Uterus (tissue), 4 donors: ENCODE measurements around the gene PRPF38B. TPM values are rescaled to one million over a fixed set of nuclear protein-coding genes. Genes with fewer than 3 reads are reported as not detected.
"Not testable (repeated sequence)": the region's sequence is repeated elsewhere in the genome, so short reads cannot be mapped to it uniquely, and the experiment has no call there.

Experiments
- DNase-seq, 2 donors: peaks; one replicate each; pipeline ENCODE4 v3.0.0-alpha.2; 2019 to 2020
- H3K27ac ChIP-seq, 2 donors: fragments of 200-600 bp; sonication (generic); 1 replicate in 1 of 2; 2 replicates in 1 of 2; pipeline ENCODE4 v1.5.1; 2016 to 2018
- H3K27me3 ChIP-seq, 2 donors: fragments of 200-600 bp; sonication (generic); one replicate each; pipeline ENCODE4 v1.5.1; 2018 to 2019; ENCODE audit warnings: control low read depth in 1 of 2
- H3K36me3 ChIP-seq, 2 donors: fragments of 200-600 bp; sonication (generic); one replicate each; pipeline ENCODE4 v1.5.1; 2019; ENCODE audit warnings: control low read depth in 1 of 2
- H3K4me1 ChIP-seq, 2 donors: fragments of 200-600 bp; sonication (generic); one replicate each; pipeline ENCODE4 v1.5.1; 2018 to 2019; ENCODE audit warnings: control low read depth in 1 of 2
- H3K4me3 ChIP-seq, 2 donors: fragments of 200-600 bp; sonication (generic); 1 replicate in 1 of 2; 2 replicates in 1 of 2; pipeline ENCODE4 v1.5.1; 2018 to 2019; ENCODE audit warnings: mild to moderate bottlenecking in 1 of 2
- H3K9me3 ChIP-seq, 2 donors: fragments of 200-600 bp; sonication (generic); one replicate each; pipeline ENCODE4 v1.5.1; 2019; ENCODE audit warnings: control low read depth in 1 of 2
- POLR2A ChIP-seq, 2 donors: fragments of 450-650 bp; IDR thresholded peaks; one replicate each; pipeline ENCODE4 v1.6.1; 2016; ENCODE audit warnings: antibody characterized with exemption in 2 of 2, mild to moderate bottlenecking in 1 of 2, moderate library complexity in 1 of 2
- intact Hi-C: fragments of 100-400 bp; cut with DNase I; formaldehyde crosslinking; loops from one replicate; pipeline ENCODE4 v1.15.1; 2023; ENCODE audit warnings: low total_unique reads
- total RNA-seq, 4 donors: library from RNA; depleted of rRNA in 3 of 4; stranded (reverse); fragments of >200 nt in 3 of 4; gene quantifications; one replicate each; pipeline versions ENCODE4 v1.1.0 to v1.2.4, GENCODE V29; 2014 to 2023
- TF ChIP-seq, protein P1 (sequence below), 4 experiments: fragments of 200-600 bp in 2 of 4; fragments of 450-650 bp in 2 of 4; sonication (generic) in 2 of 4; IDR thresholded peaks; one replicate each; pipeline ENCODE4 v1.5.1; 2016 to 2019; ENCODE audit warnings: antibody characterized with exemption in 4 of 4, mild to moderate bottlenecking in 2 of 4, moderate library complexity in 1 of 4
- donor health status: DM: yes; HTN: yes; CAD: no.

Gene PRPF38B
- total RNA-seq, 4 donors from 2014 or later = 6.7 to 40.0 (median 29.1) TPM

DNA sequence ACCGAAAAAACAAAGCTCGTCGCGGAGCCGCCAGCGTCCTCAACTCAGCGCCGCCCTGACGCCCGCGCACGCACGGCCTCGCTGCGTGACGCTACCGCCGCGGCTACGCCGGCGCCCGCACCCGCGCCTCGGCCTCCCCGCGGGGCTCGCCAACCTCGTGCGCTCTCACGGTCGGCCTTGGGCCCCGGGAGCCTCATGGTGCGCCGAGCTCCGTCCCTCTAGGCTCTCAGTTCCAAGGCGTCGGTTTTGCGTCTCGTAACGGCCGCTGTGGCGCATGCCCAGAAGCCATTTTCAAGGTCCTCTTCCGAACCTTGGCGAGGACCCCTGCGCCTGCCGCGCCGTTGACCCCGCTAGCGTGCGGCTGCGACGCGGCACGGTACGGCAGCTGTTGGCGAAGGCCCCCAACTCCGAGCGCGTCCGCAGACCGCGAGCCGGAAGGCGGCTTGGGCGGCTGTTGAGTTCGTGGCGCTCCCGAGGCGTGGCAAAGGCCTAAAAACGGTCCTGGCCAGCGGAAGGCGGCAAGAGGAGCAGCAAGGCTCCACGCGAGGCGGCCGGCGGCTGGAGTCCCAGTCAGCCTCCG lies 31.0 kb upstream of the PRPF38B start, which contains the start of gene HENMT1:
HENMT1 (minus strand) TSS at position 64 of the 580 bp plus-strand sequence. CDS start 1,209 bp downstream, outside the sequence.
- Histone ChIP-seq H3K9me3 (no peaks in the 10 kb centered on the region), H3K4me3 (peak within 1 kb of the TSS; percentile 55 to 76), H3K27ac (peak within 1 kb of the TSS; percentile 86 to 90), H3K36me3 (no peaks in the 10 kb centered on the region), H3K27me3 (no peaks in the 10 kb centered on the region), H3K4me1 (no peaks in the 10 kb centered on the region)
- peak in 1 of 2 donors; percentile 23 for TF ChIP-seq POLR2A (IDR thresholded peaks at IDR 0.05)
- TF ChIP-seq, protein P1, sequence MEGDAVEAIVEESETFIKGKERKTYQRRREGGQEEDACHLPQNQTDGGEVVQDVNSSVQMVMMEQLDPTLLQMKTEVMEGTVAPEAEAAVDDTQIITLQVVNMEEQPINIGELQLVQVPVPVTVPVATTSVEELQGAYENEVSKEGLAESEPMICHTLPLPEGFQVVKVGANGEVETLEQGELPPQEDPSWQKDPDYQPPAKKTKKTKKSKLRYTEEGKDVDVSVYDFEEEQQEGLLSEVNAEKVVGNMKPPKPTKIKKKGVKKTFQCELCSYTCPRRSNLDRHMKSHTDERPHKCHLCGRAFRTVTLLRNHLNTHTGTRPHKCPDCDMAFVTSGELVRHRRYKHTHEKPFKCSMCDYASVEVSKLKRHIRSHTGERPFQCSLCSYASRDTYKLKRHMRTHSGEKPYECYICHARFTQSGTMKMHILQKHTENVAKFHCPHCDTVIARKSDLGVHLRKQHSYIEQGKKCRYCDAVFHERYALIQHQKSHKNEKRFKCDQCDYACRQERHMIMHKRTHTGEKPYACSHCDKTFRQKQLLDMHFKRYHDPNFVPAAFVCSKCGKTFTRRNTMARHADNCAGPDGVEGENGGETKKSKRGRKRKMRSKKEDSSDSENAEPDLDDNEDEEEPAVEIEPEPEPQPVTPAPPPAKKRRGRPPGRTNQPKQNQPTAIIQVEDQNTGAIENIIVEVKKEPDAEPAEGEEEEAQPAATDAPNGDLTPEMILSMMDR (IDR thresholded peaks at IDR 0.05) = no peak
- intact Hi-C loops = no loop called here
- peak; percentile 54 to 63 for DNase-seq

DNA sequence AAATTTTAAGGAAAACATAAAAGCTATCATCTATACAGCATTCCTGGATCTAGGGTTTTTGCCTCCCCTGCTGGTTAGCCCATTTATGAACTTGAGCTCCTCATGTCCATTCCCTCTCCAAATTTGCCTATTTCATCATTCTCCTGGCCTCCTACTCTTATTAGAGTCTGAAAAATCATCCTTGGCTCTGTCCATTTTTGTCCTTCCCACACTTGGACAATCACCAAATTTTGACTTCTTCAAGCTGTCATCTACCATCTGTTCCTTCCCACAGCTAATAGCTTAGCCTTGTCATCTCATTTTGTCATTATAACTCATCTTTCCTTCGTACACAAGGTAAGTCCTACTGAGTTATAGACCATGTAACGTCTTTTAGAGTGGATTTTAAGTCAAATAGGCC lies 29.0 kb upstream of the PRPF38B start:
- Histone ChIP-seq H3K27ac (no peak overlapping the region), H3K4me3 (no peak overlapping the region), H3K27me3 (no peaks in the 10 kb centered on the region), H3K4me1 (no peaks in the 10 kb centered on the region), H3K36me3 (no peaks in the 10 kb centered on the region), H3K9me3 (no peaks in the 10 kb centered on the region)
- intact Hi-C loops = no loop called here
- TF ChIP-seq, protein P1 (IDR thresholded peaks at IDR 0.05) = no peak
- no peak for TF ChIP-seq POLR2A (IDR thresholded peaks at IDR 0.05)
- no peak for DNase-seq

DNA sequence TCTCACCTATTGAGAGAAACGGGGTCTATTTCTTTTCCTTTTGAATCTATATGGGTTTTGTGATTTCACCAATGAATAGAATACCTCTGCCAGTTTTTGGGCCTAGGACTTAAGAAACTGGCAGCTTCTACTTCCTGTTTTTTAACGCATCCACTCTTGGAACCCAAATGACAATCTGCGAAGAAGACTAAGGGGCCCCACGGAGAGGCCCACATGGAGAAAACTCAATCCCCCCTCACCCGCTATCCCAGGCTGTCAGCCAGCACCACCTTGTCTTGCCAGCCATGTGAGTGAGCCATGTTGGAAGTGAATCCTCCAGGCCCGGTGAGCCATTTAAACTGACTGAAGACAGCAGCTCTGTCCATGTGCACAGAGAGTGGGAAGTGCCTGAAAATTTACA lies 27.6 kb upstream of the PRPF38B start:
- intact Hi-C loops = no loop called here
- Histone ChIP-seq H3K36me3 (no peaks in the 10 kb centered on the region), H3K27me3 (no peaks in the 10 kb centered on the region), H3K4me3 (no peak overlapping the region), H3K9me3 (no peaks in the 10 kb centered on the region), H3K4me1 (no peaks in the 10 kb centered on the region), H3K27ac (no peak overlapping the region)
- no peak for DNase-seq
- TF ChIP-seq, protein P1 (IDR thresholded peaks at IDR 0.05) = no peak
- no peak for TF ChIP-seq POLR2A (IDR thresholded peaks at IDR 0.05)

DNA sequence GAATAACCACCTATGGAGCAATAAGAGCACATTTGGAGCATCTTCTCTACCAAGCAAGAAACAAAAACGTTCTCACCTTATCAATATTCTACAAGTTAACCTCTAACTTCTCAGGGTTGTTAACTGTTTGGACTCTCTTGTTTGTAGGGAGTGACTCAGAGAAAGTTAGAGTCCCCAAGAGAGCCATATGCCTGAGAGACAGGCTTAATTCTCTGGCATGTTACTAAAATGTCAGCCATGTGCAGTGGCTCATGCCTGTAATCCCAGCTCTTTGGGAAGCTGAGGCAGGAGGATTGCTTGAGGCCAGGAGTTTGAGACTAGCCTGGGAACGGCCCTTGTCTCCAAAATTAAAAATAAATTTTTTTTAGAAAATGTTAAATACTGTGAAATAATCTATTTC lies 27.0 kb upstream of the PRPF38B start:
- TF ChIP-seq, protein P1 (IDR thresholded peaks at IDR 0.05) = no peak
- no peak for TF ChIP-seq POLR2A (IDR thresholded peaks at IDR 0.05)

DNA sequence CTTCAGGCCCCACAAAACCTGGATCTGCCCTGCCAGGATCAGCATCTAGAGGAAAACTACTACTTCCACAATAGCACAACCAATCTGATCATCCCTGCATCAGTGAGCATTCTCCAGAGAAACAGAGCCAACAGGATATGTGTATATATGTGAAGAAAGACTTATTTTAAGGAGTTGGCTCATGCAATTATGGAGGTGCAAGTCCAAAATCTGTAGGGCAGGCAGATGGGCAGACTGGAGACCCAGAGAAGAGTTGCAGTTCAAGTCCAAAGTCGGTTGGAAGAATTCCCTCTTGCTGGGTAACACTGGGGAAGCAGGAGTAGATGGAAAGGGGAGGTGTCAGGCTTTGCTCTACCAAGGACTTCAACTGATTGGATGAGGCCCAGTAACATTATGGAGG lies 26.3 kb upstream of the PRPF38B start:
- intact Hi-C loops = no loop called here
- no peak for DNase-seq
- Histone ChIP-seq H3K4me1 (no peaks in the 10 kb centered on the region), H3K36me3 (no peaks in the 10 kb centered on the region), H3K27me3 (no peaks in the 10 kb centered on the region), H3K27ac (no peak overlapping the region), H3K9me3 (no peaks in the 10 kb centered on the region), H3K4me3 (no peak overlapping the region)
- TF ChIP-seq POLR2A (IDR thresholded peaks at IDR 0.05) = no peak
- TF ChIP-seq, protein P1 (IDR thresholded peaks at IDR 0.05) = no peak

More for the DNA sequence above, 27.0 kb upstream of the PRPF38B start:
- H3K4me1 ChIP-seq = no peaks in the 10 kb centered on the region
- H3K9me3 ChIP-seq = no peaks in the 10 kb centered on the region
- H3K4me3 ChIP-seq = no peak overlapping the region
- H3K27ac ChIP-seq = no peak overlapping the region
- intact Hi-C loops = no loop called here
- H3K27me3 ChIP-seq = no peaks in the 10 kb centered on the region
- H3K36me3 ChIP-seq = no peaks in the 10 kb centered on the region
- DNase-seq = no peak

DNA sequence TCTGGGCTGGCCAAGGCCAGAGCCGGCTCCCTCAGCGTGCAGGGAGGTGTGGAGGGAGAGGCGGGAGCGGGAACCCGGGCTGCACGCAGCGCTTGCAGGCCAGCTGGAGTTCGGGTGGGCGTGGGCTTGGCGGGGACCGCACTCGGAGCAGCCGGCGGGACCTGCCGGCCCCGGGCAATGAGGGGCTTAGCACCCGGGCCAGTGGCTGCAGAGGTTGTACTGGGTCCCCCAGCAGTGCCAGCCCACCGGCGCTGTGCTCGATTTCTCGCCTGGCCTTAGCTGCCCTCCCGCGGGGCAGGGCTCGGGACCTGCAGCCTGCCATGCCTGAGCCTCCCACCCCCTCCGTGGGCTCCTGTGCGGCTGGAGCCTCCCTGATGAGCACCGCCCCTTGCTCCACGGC lies 24.7 kb upstream of the PRPF38B start:
- H3K27me3 ChIP-seq, DNase-seq, H3K27ac ChIP-seq, intact Hi-C loops, H3K36me3 ChIP-seq, H3K4me1 ChIP-seq, H3K9me3 ChIP-seq, H3K4me3 ChIP-seq: not testable (repeated sequence)
